OCI-LY7 (cell line): ENCODE measurements around the gene SHPK. TPM values are rescaled to one million over a fixed set of nuclear protein-coding genes. Genes with fewer than 3 reads are reported as not detected.

Source experiments
- BruUV-seq: library from RNA; stranded (reverse); fragments of 400-500 nt; replicated peaks from 2 replicates; lab custom pipeline; 2021; lab: Mats Ljungman, UMichigan
- CTCF ChIA-PET: fragments of 300-600 bp; sonication (Branson Sonifier 250); formaldehyde crosslinking; loops from one replicate; lab custom pipeline; 2022; ENCODE audit warnings: antibody characterized with exemption; ENCODE audit not compliant: unreplicated experiment; lab: Charles Lee
- POLR2A ChIA-PET: fragments of 300-600 bp; sonication (Branson Sonifier 250); formaldehyde crosslinking; loops from one replicate; lab custom pipeline; 2022; ENCODE audit warnings: antibody characterized with exemption; lab: Charles Lee
- DNase-seq: peaks from one replicate; pipeline ENCODE4 v3.0.0-alpha.2; 2015; ENCODE audit warnings: low spot score
- H2AFZ ChIP-seq: fragments of 200-600 bp; sonication (generic), shearing (Covaris generic); 2 replicates; pipeline ENCODE4 v1.6.1; 2014; ENCODE audit warnings: mild to moderate bottlenecking, antibody characterized with exemption, low read length, moderate library complexity
- H3K27ac ChIP-seq: fragments of 200-600 bp; sonication (generic); 2 replicates; pipeline ENCODE4 v1.5.1; 2014; ENCODE audit warnings: mixed run types, low read depth, mild to moderate bottlenecking, moderate library complexity, low read length, inconsistent platforms; ENCODE audit not compliant: poor library complexity, severe bottlenecking
- H3K36me3 ChIP-seq: fragments of 200-600 bp; sonication (generic); 2 replicates; pipeline ENCODE4 v1.6.1; 2014; ENCODE audit warnings: mild to moderate bottlenecking, antibody characterized with exemption, low read length, moderate library complexity, mixed read lengths; ENCODE audit not compliant: insufficient read depth
- H3K4me1 ChIP-seq: fragments of 200-600 bp; sonication (generic); 2 replicates; pipeline ENCODE4 v1.5.1; 2014; ENCODE audit warnings: mild to moderate bottlenecking, low read length; ENCODE audit not compliant: insufficient read depth, poor library complexity, severe bottlenecking
- H3K4me2 ChIP-seq: fragments of 200-600 bp; sonication (generic); 2 replicates; pipeline ENCODE4 v1.6.1; 2014; ENCODE audit warnings: mild to moderate bottlenecking, low read length
- H3K4me3 ChIP-seq: fragments of 200-600 bp; sonication (generic); 2 replicates; pipeline ENCODE4 v1.5.1; 2014; ENCODE audit warnings: mild to moderate bottlenecking, low read depth, low read length; ENCODE audit not compliant: poor library complexity, severe bottlenecking
- H3K79me2 ChIP-seq: fragments of 200-600 bp; sonication (generic); 2 replicates; pipeline ENCODE4 v1.6.1; 2016; ENCODE audit warnings: low read depth, mild to moderate bottlenecking, low read length, moderate library complexity, mixed read lengths; ENCODE audit not compliant: insufficient read depth
- H3K9me2 ChIP-seq: fragments of 200-600 bp; sonication (generic); 2 replicates; pipeline ENCODE4 v1.6.1; 2016; ENCODE audit warnings: mild to moderate bottlenecking, low read length, mixed read lengths; ENCODE audit not compliant: insufficient read depth
- H3K9me3 ChIP-seq: fragments of 200-600 bp; sonication (generic); 2 replicates; pipeline ENCODE4 v1.6.1; 2014; ENCODE audit warnings: mild to moderate bottlenecking, mixed run types, low read length, mixed read lengths
- H4K20me1 ChIP-seq: fragments of 200-600 bp; sonication (generic); 2 replicates; pipeline ENCODE4 v1.6.1; 2014; ENCODE audit warnings: mild to moderate bottlenecking, antibody characterized with exemption, low read length, moderate library complexity, mixed read lengths; ENCODE audit not compliant: insufficient read depth
- CTCF ChIP-seq: fragments of 200-600 bp; sonication (generic); conservative IDR thresholded peaks from 2 replicates; pipeline ENCODE4 v1.5.1; 2014; ENCODE audit warnings: mild to moderate bottlenecking, antibody characterized with exemption, low read length, moderate library complexity, mixed read lengths
- EZH2phosphoT487 ChIP-seq: fragments of 200-600 bp; sonication (generic); IDR thresholded peaks from 2 replicates; pipeline ENCODE4 v1.6.1; 2018; ENCODE audit warnings: low read depth, borderline replicate concordance, mild to moderate bottlenecking, mixed run types, antibody characterized with exemption, low read length, moderate library complexity, mixed read lengths
- intact Hi-C: fragments of 100-400 bp; cut with micrococcal nuclease; formaldehyde crosslinking; loops from one replicate; pipeline ENCODE4 v1.10.0; 2022; ENCODE audit not compliant: unreplicated experiment
- total RNA-seq, 2 experiments: library from RNA; depleted of rRNA in 1 of 2; stranded (reverse); fragments of >200 nt in 1 of 2; shearing (Covaris generic) in 1 of 2; gene quantifications; 2 replicates each; pipeline ENCODE4 v1.2.3, GENCODE V29; 2014 to 2022

The SHPK gene
- total RNA-seq, 2 experiments from 2014 or later, result 16.9 to 17.0 TPM

- POLR2A ChIA-PET, result interaction anchor here (0.9 kb wide), 1 partner anchor 21 kb away, joined by 4 read pairs; no protein-coding TSS in a partner anchor
- Histone ChIP-seq H3K4me2 (no peak overlapping the region), H3K79me2 (no peaks in the 10 kb centered on the region), H3K36me3 (no peaks in the 10 kb centered on the region), H4K20me1 (no peaks in the 10 kb centered on the region), H2AFZ (no peak overlapping the region), H3K4me1 (no peaks in the 10 kb centered on the region), H3K9me3 (no peaks in the 10 kb centered on the region), H3K9me2 (no peaks in the 10 kb centered on the region), H3K27ac (no peak overlapping the region), H3K4me3 (no peak overlapping the region)
- TF ChIP-seq EZH2phosphoT487, result no peak
- TF ChIP-seq CTCF, result no peak
- CTCF ChIA-PET, result no interaction called here
- DNase-seq, result no peak
- BruUV-seq, result no TSS peak
- intact Hi-C loops, result no loop called here
Measured at GRCh38 chr17:3600529-3601205, 35.4 kb downstream of the SHPK start.

DNA sequence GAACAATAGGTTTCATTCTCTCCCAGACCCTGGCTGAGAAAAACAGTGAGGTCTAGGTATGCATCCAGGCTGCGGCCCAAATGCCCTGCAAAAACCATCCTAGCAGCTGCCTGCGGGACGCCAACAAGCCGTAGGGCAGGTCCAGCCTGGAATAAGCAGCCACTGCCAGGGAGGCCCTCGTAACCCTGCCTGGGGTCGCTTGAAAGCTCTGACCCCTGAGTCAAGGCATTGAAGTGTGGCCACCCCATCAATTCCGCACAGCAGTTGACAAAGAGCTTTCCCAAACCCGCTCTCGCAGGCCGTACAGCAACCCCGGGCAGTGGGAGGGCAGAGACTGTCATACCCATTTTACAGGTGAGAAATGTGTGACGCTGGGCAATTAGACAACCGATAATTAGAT is 38.0 kb downstream of the SHPK start:
- H3K4me3 ChIP-seq, result no peak overlapping the region
- no peaks in the 10 kb centered on the region for H4K20me1 ChIP-seq
- no peak overlapping the region for H3K4me2 ChIP-seq
- TF ChIP-seq EZH2phosphoT487 (no peak), CTCF (no peak)
- H3K9me3 ChIP-seq, result no peaks in the 10 kb centered on the region
- intact Hi-C loops, result no loop called here
- no peaks in the 10 kb centered on the region for H3K4me1 ChIP-seq
- DNase-seq, result no peak
- H3K36me3 ChIP-seq, result no peaks in the 10 kb centered on the region
- no peak overlapping the region for H2AFZ ChIP-seq
- H3K79me2 ChIP-seq, result no peaks in the 10 kb centered on the region
- no peak overlapping the region for H3K27ac ChIP-seq
- BruUV-seq, result no TSS peak
- CTCF ChIA-PET, result no interaction called here
- H3K9me2 ChIP-seq, result no peaks in the 10 kb centered on the region
- POLR2A ChIA-PET, result no interaction called here

GRCh38 chr17:3596804-3597464 is 39.1 kb downstream of the SHPK start:
- H3K4me3 ChIP-seq, result no peak overlapping the region
- no peaks in the 10 kb centered on the region for H3K79me2 ChIP-seq
- H4K20me1 ChIP-seq, result no peaks in the 10 kb centered on the region
- H3K4me2 ChIP-seq, result no peak overlapping the region
- BruUV-seq, result no TSS peak
- H3K4me1 ChIP-seq, result no peaks in the 10 kb centered on the region
- no peak for DNase-seq
- no peak overlapping the region for H3K27ac ChIP-seq
- ChIA-PET CTCF (interaction anchor here (0.7 kb wide), 1 partner anchor 9 kb away, joined by 3 read pairs; no protein-coding TSS in a partner anchor), POLR2A (no interaction called here)
- H3K9me2 ChIP-seq, result no peaks in the 10 kb centered on the region
- no peaks in the 10 kb centered on the region for H3K36me3 ChIP-seq
- H2AFZ ChIP-seq, result no peak overlapping the region
- no peaks in the 10 kb centered on the region for H3K9me3 ChIP-seq
- intact Hi-C loops, result no loop called here
- TF ChIP-seq CTCF, result no peak
- TF ChIP-seq EZH2phosphoT487, result no peak
